ENCODE data around the gene SLC12A2. TPM values are rescaled to one million over a fixed set of nuclear protein-coding genes. Genes with fewer than 3 reads are reported as not detected.

The SLC12A2 gene
- total and polyA plus RNA-seq, 2 experiments from 2014 or later: 21.5 to 67.1 TPM

GRCh38 chr5:128199104-128199503, 115.5 kb downstream of the SLC12A2 start:
- TF ChIP-seq EZH2 (IDR thresholded peaks at IDR 0.05; ENCODE audit: borderline replicate concordance) (no peak), CTCF (IDR thresholded peaks at IDR 0.05; ENCODE audit: poor library complexity) (no peak), EZH2phosphoT487 (IDR thresholded peaks at IDR 0.05; ENCODE audit: low read depth, severe bottlenecking, unreplicated experiment) (no peak)
- DNase-seq (ENCODE audit: low spot score): peak; percentile 32
- Histone ChIP-seq H2AFZ (no peak overlapping the region), H3K27ac (peak overlapping the region; percentile 64), H3K4me1 (ENCODE audit: insufficient read depth) (peaks cover 36% of the 10 kb centered on the region), H3K4me3 (no peak overlapping the region), H4K20me1 (ENCODE audit: insufficient read depth, poor library complexity, severe bottlenecking) (no peaks in the 10 kb centered on the region), H3K36me3 (replicated peaks; ENCODE audit: insufficient read depth, low read depth) (no peaks in the 10 kb centered on the region), H3K79me2 (no peaks in the 10 kb centered on the region), H3K9me2 (replicated peaks; ENCODE audit: insufficient read depth) (no peaks in the 10 kb centered on the region), H3K27me3 (no peaks in the 10 kb centered on the region), H3K9me3 (ENCODE audit: low read depth) (no peaks in the 10 kb centered on the region), H3K4me2 (no peak overlapping the region)
- 83% methylated on average over 4 of the region's 4 CpGs for WGBS (ENCODE audit: low lambda C conversion rate, missing lambda C conversion rate)

GRCh38 chr5:128199611-128200010, 116.0 kb downstream of the SLC12A2 start:
- Histone ChIP-seq H3K4me1 (ENCODE audit: insufficient read depth) (peaks cover 36% of the 10 kb centered on the region), H4K20me1 (ENCODE audit: insufficient read depth, poor library complexity, severe bottlenecking) (no peaks in the 10 kb centered on the region), H3K4me3 (no peak overlapping the region), H3K79me2 (no peaks in the 10 kb centered on the region), H3K27me3 (no peaks in the 10 kb centered on the region), H3K27ac (peak overlapping the region; percentile 64), H3K36me3 (replicated peaks; ENCODE audit: insufficient read depth, low read depth) (no peaks in the 10 kb centered on the region), H2AFZ (no peak overlapping the region), H3K4me2 (no peak overlapping the region), H3K9me3 (ENCODE audit: low read depth) (no peaks in the 10 kb centered on the region), H3K9me2 (replicated peaks; ENCODE audit: insufficient read depth) (no peaks in the 10 kb centered on the region)
- DNase-seq (ENCODE audit: low spot score): no peak
- no peak for TF ChIP-seq EZH2 (IDR thresholded peaks at IDR 0.05; ENCODE audit: borderline replicate concordance)
- no peak for TF ChIP-seq EZH2phosphoT487 (IDR thresholded peaks at IDR 0.05; ENCODE audit: low read depth, severe bottlenecking, unreplicated experiment)
- TF ChIP-seq CTCF (IDR thresholded peaks at IDR 0.05; ENCODE audit: poor library complexity): no peak

GRCh38 chr5:128201065-128201926, 117.7 kb downstream of the SLC12A2 start:
- Histone ChIP-seq H3K4me3 (no peak overlapping the region), H3K27me3 (no peaks in the 10 kb centered on the region), H3K9me3 (ENCODE audit: low read depth) (no peaks in the 10 kb centered on the region), H3K36me3 (replicated peaks; ENCODE audit: insufficient read depth, low read depth) (no peaks in the 10 kb centered on the region), H4K20me1 (ENCODE audit: insufficient read depth, poor library complexity, severe bottlenecking) (no peaks in the 10 kb centered on the region), H3K79me2 (no peaks in the 10 kb centered on the region), H3K27ac (peak overlapping the region; percentile 64), H3K4me2 (peak overlapping the region; percentile 71), H3K9me2 (replicated peaks; ENCODE audit: insufficient read depth) (no peaks in the 10 kb centered on the region), H2AFZ (peak overlapping the region; percentile 24), H3K4me1 (ENCODE audit: insufficient read depth) (peaks cover 36% of the 10 kb centered on the region)
- WGBS (ENCODE audit: low lambda C conversion rate, missing lambda C conversion rate): 12% methylated on average over 36 of the region's 36 CpGs
- DNase-seq (ENCODE audit: low spot score): peak; percentile 88
- TF ChIP-seq EZH2phosphoT487 (IDR thresholded peaks at IDR 0.05; ENCODE audit: low read depth, severe bottlenecking, unreplicated experiment) (no peak), EZH2 (IDR thresholded peaks at IDR 0.05; ENCODE audit: borderline replicate concordance) (no peak), CTCF (IDR thresholded peaks at IDR 0.05; ENCODE audit: poor library complexity) (peak; percentile 91)

Measured in hepatocyte (in vitro differentiated cells).